B cell (primary cell): ENCODE results near the gene HSCB. TPM values are rescaled to one million over a fixed set of nuclear protein-coding genes. Genes with fewer than 3 reads are reported as not detected.
"Not testable (repeated sequence)": the region's sequence is repeated elsewhere in the genome, so short reads cannot be mapped to it uniquely, and the experiment has no call there.

Source experiments
- ATAC-seq: fragments of 200-7000 bp; cut with Tn5 transposase; one replicate; pipeline ENCODE4 v1.10.0; 2021; ENCODE audit warnings: low read depth, mild to moderate bottlenecking, moderate number of reproducible peaks, moderate library complexity
- CTCF ChIA-PET: fragments of 350-600 bp; sonication (Branson Sonifier 250); formaldehyde crosslinking; loops from one replicate; lab custom pipeline; 2021; ENCODE audit warnings: antibody characterized with exemption, inconsistent platforms; lab: Charles Lee
- POLR2A ChIA-PET: fragments of 350-600 bp; sonication (Branson Sonifier 250); formaldehyde crosslinking; loops from one replicate; lab custom pipeline; 2021; ENCODE audit warnings: antibody characterized with exemption; lab: Charles Lee
- DNase-seq: peaks from one replicate; pipeline ENCODE4 v3.0.0; 2013
- H2AFZ ChIP-seq: 2 replicates; pipeline ENCODE4 v1.6.1; 2012; ENCODE audit warnings: mild to moderate bottlenecking, low read depth, low read length; ENCODE audit not compliant: insufficient read depth, poor library complexity, severe bottlenecking
- H3K27ac ChIP-seq, 2 donors: 1 replicate in 1 of 2; 2 replicates in 1 of 2; pipeline ENCODE4 v1.5.1; 2012 to 2013; ENCODE audit warnings: low read length in 2 of 2, mild to moderate bottlenecking in 2 of 2, moderate library complexity in 1 of 2
- H3K27me3 ChIP-seq, 4 experiments: fragments of 200-600 bp in 1 of 4; sonication (generic) in 1 of 4; replicated peaks in 1 of 4; 1 replicate in 2 of 4; 2 replicates in 2 of 4; pipeline versions ENCODE4 v1.6.1 to v1.7.0; 2013 to 2016; ENCODE audit warnings: low read length in 3 of 4, mild to moderate bottlenecking in 2 of 4, mixed read lengths in 1 of 4, moderate library complexity in 1 of 4; ENCODE audit not compliant: insufficient read depth in 4 of 4, control insufficient read depth in 3 of 4; ENCODE audit errors: control extremely low read depth in 1 of 4
- H3K36me3 ChIP-seq, 2 experiments: replicated peaks in 1 of 2; 1 replicate in 1 of 2; 2 replicates in 1 of 2; pipeline versions ENCODE4 v1.6.1 to v1.7.1; 2013; ENCODE audit warnings: low read length in 1 of 2; ENCODE audit not compliant: insufficient read depth in 2 of 2, control insufficient read depth in 1 of 2; ENCODE audit errors: control extremely low read depth in 1 of 2, extremely low read depth in 1 of 2
- H3K4me1 ChIP-seq, 2 donors: fragments of 200-600 bp in 1 of 2; sonication (generic) in 1 of 2; 1 replicate in 1 of 2; 2 replicates in 1 of 2; pipeline versions ENCODE4 v1.5.1 to v1.6.1; 2013 to 2017; ENCODE audit warnings: low read length in 2 of 2; ENCODE audit not compliant: control insufficient read depth in 2 of 2, insufficient read depth in 2 of 2
- H3K4me2 ChIP-seq: replicated peaks from 2 replicates; pipeline ENCODE3; 2012; ENCODE audit warnings: mild to moderate bottlenecking, low read depth, low read length; ENCODE audit not compliant: poor library complexity, severe bottlenecking
- H3K4me3 ChIP-seq, 5 experiments: fragments of 200-600 bp in 1 of 5; sonication (generic) in 1 of 5; 1 replicate in 3 of 5; 2 replicates in 2 of 5; pipeline versions ENCODE4 v1.5.1 to v1.7.0; 2011 to 2016; ENCODE audit warnings: low read length in 4 of 5, mild to moderate bottlenecking in 4 of 5, low read depth in 2 of 5, control low read depth in 1 of 5, moderate library complexity in 1 of 5; ENCODE audit not compliant: insufficient read depth in 1 of 5; ENCODE audit errors: control extremely low read depth in 1 of 5, extremely low read depth in 1 of 5
- H3K79me2 ChIP-seq: fragments of 200-600 bp; sonication (generic); one replicate; pipeline ENCODE4 v1.6.0; 2016; ENCODE audit warnings: low read length; ENCODE audit not compliant: control insufficient read depth, insufficient read depth
- H3K9ac ChIP-seq: fragments of 200-600 bp; sonication (generic); 2 replicates; pipeline ENCODE4 v1.6.1; 2017; ENCODE audit warnings: mild to moderate bottlenecking, low read length, moderate library complexity
- H3K9me3 ChIP-seq, 3 donors: one replicate each; pipeline versions ENCODE4 v1.6.1 to v1.7.1; 2013; ENCODE audit warnings: low read length in 2 of 3; ENCODE audit not compliant: control insufficient read depth in 2 of 3, insufficient read depth in 1 of 3; ENCODE audit errors: control extremely low read depth in 1 of 3
- H4K20me1 ChIP-seq: 2 replicates; pipeline ENCODE4 v1.6.0; 2012; ENCODE audit warnings: mild to moderate bottlenecking, low read length; ENCODE audit not compliant: insufficient read depth, control insufficient read depth, poor library complexity, severe bottlenecking
- H3K27ac Mint-ChIP-seq: one replicate; pipeline ENCODE4 v1.8.0; 2021; ENCODE audit warnings: mixed read lengths
- H3K27me3 Mint-ChIP-seq: one replicate; pipeline ENCODE4 v1.8.0; 2021; ENCODE audit warnings: mixed read lengths
- H3K4me1 Mint-ChIP-seq: one replicate; pipeline ENCODE4 v1.8.0; 2021; ENCODE audit warnings: mixed read lengths
- H3K4me3 Mint-ChIP-seq: one replicate; pipeline ENCODE4 v1.8.0; 2021; ENCODE audit warnings: mixed read lengths
- H3K9me3 Mint-ChIP-seq: one replicate; pipeline ENCODE4 v1.8.0; 2022; ENCODE audit warnings: mixed read lengths; ENCODE audit not compliant: insufficient read depth
- EZH2 ChIP-seq: IDR thresholded peaks from 2 replicates; pipeline ENCODE4 v1.6.1; 2012; ENCODE audit warnings: borderline replicate concordance, low read depth, mild to moderate bottlenecking, moderate library complexity, low read length; ENCODE audit not compliant: insufficient read depth, poor library complexity, severe bottlenecking
- WGBS: methylation state at CpG from one replicate; pipeline ENCODE4 v1.1.5; 2013; ENCODE audit warnings: missing lambda C conversion rate; ENCODE audit not compliant: insufficient coverage; 5-methylcytosine and 5-hydroxymethylcytosine counted together
- intact Hi-C: fragments of 100-400 bp; cut with micrococcal nuclease; formaldehyde crosslinking; loops from one replicate; pipeline ENCODE4 v1.10.0; 2022
- polyA plus RNA-seq: library from polyadenylated mRNA; depleted of rRNA; stranded (reverse); fragments of >200 nt; gene quantifications from 2 replicates; pipeline ENCODE4 v1.2.3, GENCODE V29; 2012
- total RNA-seq, 2 donors: library from RNA; stranded (reverse); fragments of 120-200 nt in 1 of 2; gene quantifications; 1 replicate in 1 of 2; 2 replicates in 1 of 2; pipeline versions ENCODE4 v1.2.3 to v1.2.4, GENCODE V29; 2013 to 2022
- TF ChIP-seq, protein P1 (sequence below): fragments of 200-600 bp; IDR thresholded peaks from one replicate; pipeline ENCODE4 v1.8.0; 2022; ENCODE audit warnings: antibody characterized with exemption, mild to moderate bottlenecking

HSCB gene
- total and polyA plus RNA-seq, 2 donors (not counting 1 experiment from before 2014, with no cell fraction given): 12.8 to 18.3 TPM

DNA sequence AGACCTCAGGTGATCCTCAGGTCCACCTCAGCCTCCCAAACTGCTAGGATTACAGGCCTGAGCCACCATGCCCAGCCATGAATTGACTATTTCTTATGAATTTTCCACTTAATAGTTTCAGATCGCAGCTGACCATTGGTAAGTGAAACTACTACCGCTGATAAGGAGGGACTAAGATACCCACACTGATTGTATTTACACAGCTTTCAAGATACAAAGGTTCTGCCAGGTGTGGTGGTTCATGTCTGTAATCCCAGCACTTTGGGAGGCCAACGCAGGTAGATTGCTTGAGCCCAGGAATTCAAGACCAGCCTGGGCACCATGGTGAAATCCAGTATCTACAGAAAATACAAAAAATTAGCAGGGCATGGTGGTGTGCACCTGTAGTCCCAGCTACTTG lies 4.1 kb upstream of the HSCB start:
- Histone ChIP-seq H3K27me3 (no peaks in the 10 kb centered on the region), H3K9me3 (no peaks in the 10 kb centered on the region), H2AFZ (no peak overlapping the region), H3K36me3 (peaks cover 4 to 6% of the 10 kb centered on the region in 2 experiments), H4K20me1 (no peaks in the 10 kb centered on the region), H3K4me3 (no peak overlapping the region), H3K27ac (no peak overlapping the region), H3K79me2 (peaks cover 58% of the 10 kb centered on the region), H3K9ac (no peak overlapping the region), H3K4me1 (peaks cover 6 to 10% of the 10 kb centered on the region in 2 donors), H3K4me2 (no peak overlapping the region)
- H3K9me3 Mint-ChIP-seq: no peaks in the 10 kb centered on the region
- DNase-seq (no peak), ATAC-seq (no peak)
- TF ChIP-seq, protein P1, sequence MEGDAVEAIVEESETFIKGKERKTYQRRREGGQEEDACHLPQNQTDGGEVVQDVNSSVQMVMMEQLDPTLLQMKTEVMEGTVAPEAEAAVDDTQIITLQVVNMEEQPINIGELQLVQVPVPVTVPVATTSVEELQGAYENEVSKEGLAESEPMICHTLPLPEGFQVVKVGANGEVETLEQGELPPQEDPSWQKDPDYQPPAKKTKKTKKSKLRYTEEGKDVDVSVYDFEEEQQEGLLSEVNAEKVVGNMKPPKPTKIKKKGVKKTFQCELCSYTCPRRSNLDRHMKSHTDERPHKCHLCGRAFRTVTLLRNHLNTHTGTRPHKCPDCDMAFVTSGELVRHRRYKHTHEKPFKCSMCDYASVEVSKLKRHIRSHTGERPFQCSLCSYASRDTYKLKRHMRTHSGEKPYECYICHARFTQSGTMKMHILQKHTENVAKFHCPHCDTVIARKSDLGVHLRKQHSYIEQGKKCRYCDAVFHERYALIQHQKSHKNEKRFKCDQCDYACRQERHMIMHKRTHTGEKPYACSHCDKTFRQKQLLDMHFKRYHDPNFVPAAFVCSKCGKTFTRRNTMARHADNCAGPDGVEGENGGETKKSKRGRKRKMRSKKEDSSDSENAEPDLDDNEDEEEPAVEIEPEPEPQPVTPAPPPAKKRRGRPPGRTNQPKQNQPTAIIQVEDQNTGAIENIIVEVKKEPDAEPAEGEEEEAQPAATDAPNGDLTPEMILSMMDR: no peak
- TF ChIP-seq EZH2: no peak
- no peaks in the 10 kb centered on the region for H3K27me3 Mint-ChIP-seq
- H3K27ac Mint-ChIP-seq: no peak overlapping the region
- peaks cover 17% of the 10 kb centered on the region for H3K4me1 Mint-ChIP-seq
- WGBS: 90% methylated on average over 2 of the region's 3 CpGs
- POLR2A ChIA-PET: no interaction called here
- no peak overlapping the region for H3K4me3 Mint-ChIP-seq
- CTCF ChIA-PET: no interaction called here
- intact Hi-C loops: no loop called here

DNA sequence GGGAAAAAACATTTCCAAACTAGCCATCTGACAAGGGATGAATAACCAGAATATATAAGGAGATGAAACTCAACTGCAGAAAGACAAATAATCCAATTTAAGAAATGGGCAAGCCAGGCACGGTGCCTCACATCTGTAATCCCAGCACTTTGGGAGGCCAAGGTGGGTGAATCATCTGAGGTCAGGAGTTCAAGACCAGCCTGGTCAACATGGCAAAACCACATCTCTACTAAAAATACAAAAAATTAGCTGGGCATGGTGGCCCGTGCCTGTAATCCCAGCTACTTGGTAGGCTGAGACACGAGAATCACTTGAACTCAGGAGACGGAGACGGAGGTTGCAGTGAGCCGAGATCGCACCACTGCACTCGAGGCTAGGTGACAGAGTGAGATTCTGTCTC lies 3.0 kb upstream of the HSCB start:
- H3K27me3 ChIP-seq, CTCF ChIA-PET, H3K4me3 ChIP-seq, H3K27ac ChIP-seq, H3K9me3 ChIP-seq, H2AFZ ChIP-seq, H3K36me3 ChIP-seq, H3K4me2 ChIP-seq, H3K9me3 Mint-ChIP-seq, intact Hi-C loops, H3K27ac Mint-ChIP-seq, H3K27me3 Mint-ChIP-seq, DNase-seq, ATAC-seq, H3K9ac ChIP-seq, POLR2A ChIA-PET, H4K20me1 ChIP-seq, H3K4me3 Mint-ChIP-seq: not testable (repeated sequence)
- WGBS: 98% methylated on average over 8 of the region's 8 CpGs
- peaks cover 10 to 18% of the 10 kb centered on the region in 2 donors for H3K4me1 ChIP-seq
- peaks cover 58% of the 10 kb centered on the region for H3K79me2 ChIP-seq
- H3K4me1 Mint-ChIP-seq: peaks cover 26% of the 10 kb centered on the region
